K562 (cell line): ENCODE measurements around the gene C1orf216. TPM values are rescaled to one million over a fixed set of nuclear protein-coding genes. Genes with fewer than 3 reads are reported as not detected.

ENCODE experiments used
- ESRRA ChIP-seq: fragments of 450-650 bp; IDR thresholded peaks from 2 replicates; pipeline ENCODE4 v1.6.1; 2014; ENCODE audit warnings: low read depth, mild to moderate bottlenecking, moderate library complexity, borderline replicate concordance
- FOXA1 ChIP-seq: fragments of 450-650 bp; IDR thresholded peaks from 2 replicates; pipeline ENCODE4 v1.6.1; 2016; ENCODE audit warnings: mild to moderate bottlenecking, borderline replicate concordance
- HMGXB4 ChIP-seq: sonication (generic); formaldehyde crosslinking; IDR thresholded peaks from 2 replicates; pipeline ENCODE4 v1.8.1; 2023; ENCODE audit warnings: mild to moderate bottlenecking, missing genetic modification reagents
- NCOA4 ChIP-seq: fragments of 450-650 bp; IDR thresholded peaks from 2 replicates; pipeline ENCODE4 v1.6.1; 2018; ENCODE audit warnings: mild to moderate bottlenecking; ENCODE audit not compliant: partially characterized antibody
- ZNF316 ChIP-seq: fragments of 450-650 bp; IDR thresholded peaks from 2 replicates; pipeline ENCODE4 v1.6.1; 2016
- ZNF75A ChIP-seq: fragments of 450-650 bp; formaldehyde crosslinking; IDR thresholded peaks from 2 replicates; pipeline ENCODE4 v1.4.0; 2020; ENCODE audit warnings: mild to moderate bottlenecking
- polyA plus RNA-seq, 8 experiments: library from polyadenylated mRNA; depleted of rRNA in 4 of 8; stranded (reverse) in 5 of 8; unstranded in 3 of 8; fragments of >200 nt; fragmentation: Nextera tagmentation in 2 of 8; fragmentation: Illumina TruSeq in 1 of 8; extraction: Ambion mirVana in 2 of 8; extraction: Trizol in 1 of 8; gene quantifications; 2 replicates each; pipeline versions ENCODE4 v1.2.1 to v1.2.3, GENCODE V29; 2011 to 2014; ENCODE audit warnings: inconsistent platforms in 1 of 8, missing spikeins in 1 of 8
- total RNA-seq, 7 experiments: library from RNA; depleted of rRNA in 6 of 7; stranded (reverse); fragments of >200 nt in 6 of 7; fragmentation: Illumina TruSeq in 2 of 7; extraction: Trizol in 2 of 7; gene quantifications; 2 replicates each; pipeline versions ENCODE4 v1.2.1 to v1.2.3, GENCODE V29; 2011 to 2021; ENCODE audit warnings: low replicate concordance in 1 of 7
- TF ChIP-seq, protein P1 (sequence below): IDR thresholded peaks from 2 replicates; pipeline ENCODE4 v1.6.1; 2011; ENCODE audit warnings: borderline replicate concordance, low read depth, mild to moderate bottlenecking, moderate library complexity, low read length; ENCODE audit not compliant: insufficient read depth, poor library complexity, severe bottlenecking

Gene C1orf216
- total and polyA plus RNA-seq, 9 of the 15 experiments (the other 6 are each of a cell fraction or from before 2014, with no cell fraction given) = 3.4 to 25.1 (median 15.0) TPM

- TF ChIP-seq, protein P1, sequence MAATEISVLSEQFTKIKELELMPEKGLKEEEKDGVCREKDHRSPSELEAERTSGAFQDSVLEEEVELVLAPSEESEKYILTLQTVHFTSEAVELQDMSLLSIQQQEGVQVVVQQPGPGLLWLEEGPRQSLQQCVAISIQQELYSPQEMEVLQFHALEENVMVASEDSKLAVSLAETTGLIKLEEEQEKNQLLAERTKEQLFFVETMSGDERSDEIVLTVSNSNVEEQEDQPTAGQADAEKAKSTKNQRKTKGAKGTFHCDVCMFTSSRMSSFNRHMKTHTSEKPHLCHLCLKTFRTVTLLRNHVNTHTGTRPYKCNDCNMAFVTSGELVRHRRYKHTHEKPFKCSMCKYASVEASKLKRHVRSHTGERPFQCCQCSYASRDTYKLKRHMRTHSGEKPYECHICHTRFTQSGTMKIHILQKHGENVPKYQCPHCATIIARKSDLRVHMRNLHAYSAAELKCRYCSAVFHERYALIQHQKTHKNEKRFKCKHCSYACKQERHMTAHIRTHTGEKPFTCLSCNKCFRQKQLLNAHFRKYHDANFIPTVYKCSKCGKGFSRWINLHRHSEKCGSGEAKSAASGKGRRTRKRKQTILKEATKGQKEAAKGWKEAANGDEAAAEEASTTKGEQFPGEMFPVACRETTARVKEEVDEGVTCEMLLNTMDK = peak; percentile 86
- TF ChIP-seq NCOA4 (no peak), HMGXB4 (CRISPR knock-in tag) (no peak; the same call in 1 of the 2 replicates), FOXA1 (no peak), ESRRA (no peak), ZNF75A (CRISPR knock-in tag) (no peak), ZNF316 (no peak)
Observed at GRCh38 chr1:35715568-35716002, 3.1 kb downstream of the C1orf216 start (continued).
